T-helper 1 cell treated with Interleukin-12 subunit alpha and Interleukin-12 subunit beta and Interleukin-4 antibody, amounts not matched to agents 30 μg/mL and 1 μg/mL, for 36 hours (primary cell): ENCODE data around the gene IL4R.
"Not testable (repeated sequence)": the region's sequence is repeated elsewhere in the genome, so short reads cannot be mapped to it uniquely, and the experiment has no call there.

ENCODE experiments used
- H3K27ac Mint-ChIP-seq: one replicate; pipeline ENCODE4 v1.8.0; 2021; ENCODE audit warnings: mild to moderate bottlenecking, mixed read lengths
- H3K27me3 Mint-ChIP-seq: one replicate; pipeline ENCODE4 v1.8.0; 2021; ENCODE audit warnings: low read depth, mixed read lengths
- H3K36me3 Mint-ChIP-seq: one replicate; pipeline ENCODE4 v1.8.0; 2021; ENCODE audit warnings: low read depth, mixed read lengths
- H3K4me1 Mint-ChIP-seq: one replicate; pipeline ENCODE4 v1.8.0; 2021; ENCODE audit warnings: low read depth, mixed read lengths
- H3K4me3 Mint-ChIP-seq: one replicate; pipeline ENCODE4 v1.8.0; 2021; ENCODE audit warnings: mild to moderate bottlenecking, moderate library complexity, mixed read lengths
- H3K9me3 Mint-ChIP-seq: one replicate; pipeline ENCODE4 v1.8.0; 2021; ENCODE audit warnings: mixed read lengths

IL4R gene

DNA sequence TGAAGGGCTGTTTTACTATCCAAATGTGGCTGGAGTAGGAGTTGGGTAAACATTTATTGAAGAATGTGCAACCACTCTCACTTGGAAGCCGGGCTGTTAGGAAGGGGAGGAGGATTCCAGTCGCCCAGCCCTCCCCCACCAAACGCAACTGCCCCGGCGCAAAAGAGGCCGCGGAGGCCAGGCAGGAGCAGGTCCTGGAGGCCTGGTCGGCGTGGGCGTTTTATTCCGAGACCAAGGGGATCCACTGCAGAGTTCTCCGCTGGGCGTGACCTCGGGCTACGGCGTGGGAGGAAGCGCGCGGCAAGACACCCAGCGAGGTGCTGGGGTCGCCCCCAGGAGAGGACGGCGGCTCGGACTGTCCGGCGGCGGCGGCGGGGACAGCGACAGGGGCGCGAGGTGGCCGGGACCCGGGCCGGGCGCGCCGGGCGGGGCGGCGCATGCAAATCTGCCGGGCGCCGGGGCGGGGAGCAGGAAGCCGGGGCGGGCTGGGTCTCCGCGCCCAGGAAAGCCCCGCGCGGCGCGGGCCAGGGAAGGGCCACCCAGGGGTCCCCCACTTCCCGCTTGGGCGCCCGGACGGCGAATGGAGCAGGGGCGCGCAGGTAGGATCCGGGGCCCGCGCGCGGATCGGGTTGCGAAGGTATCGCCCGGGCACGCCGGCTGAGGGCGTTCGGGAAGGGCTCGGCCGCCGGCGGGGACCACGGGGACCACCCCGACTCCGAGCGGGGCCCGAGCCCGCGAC lies at the start of gene IL4R:
IL4R (plus strand) TSS at position 553 of the 739 bp plus-strand sequence. CDS start 26,230 bp downstream, outside the sequence.
- Mint-ChIP-seq H3K4me1 (peaks cover 35% of the 10 kb centered on the region), H3K36me3 (peaks cover 45% of the 10 kb centered on the region)

DNA sequence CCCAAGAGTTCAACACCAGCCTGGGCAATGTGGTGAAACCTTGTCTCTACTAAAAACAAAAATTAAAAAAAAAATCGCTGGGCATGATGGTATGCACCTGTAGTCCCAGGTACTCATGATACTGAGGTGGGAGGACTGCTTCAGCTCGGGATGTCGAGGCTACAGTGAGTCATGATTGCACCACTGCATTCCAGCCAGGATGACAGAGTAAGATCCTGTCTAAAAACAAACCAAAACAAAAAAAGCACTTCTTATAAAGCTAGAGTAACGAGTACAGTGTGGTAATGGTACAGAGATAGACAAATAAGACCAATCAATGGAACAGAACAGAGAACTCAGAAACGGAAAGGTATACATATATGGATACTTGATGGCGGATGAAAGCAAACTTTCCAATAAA lies 49.6 kb upstream of the IL4R start:
- Mint-ChIP-seq H3K36me3 (peaks cover 38% of the 10 kb centered on the region), H3K9me3 (no peaks in the 10 kb centered on the region), H3K27me3 (no peaks in the 10 kb centered on the region), H3K4me1 (peaks cover 33% of the 10 kb centered on the region), H3K27ac (no peak overlapping the region), H3K4me3 (no peak overlapping the region)

More for the DNA sequence above, at the start of gene IL4R:
- Mint-ChIP-seq H3K9me3 (no peaks in the 10 kb centered on the region), H3K27ac (peak within 1 kb of the TSS; percentile 93), H3K4me3 (peak within 1 kb of the TSS; percentile 100), H3K27me3 (peaks cover 4% of the 10 kb centered on the region)

DNA sequence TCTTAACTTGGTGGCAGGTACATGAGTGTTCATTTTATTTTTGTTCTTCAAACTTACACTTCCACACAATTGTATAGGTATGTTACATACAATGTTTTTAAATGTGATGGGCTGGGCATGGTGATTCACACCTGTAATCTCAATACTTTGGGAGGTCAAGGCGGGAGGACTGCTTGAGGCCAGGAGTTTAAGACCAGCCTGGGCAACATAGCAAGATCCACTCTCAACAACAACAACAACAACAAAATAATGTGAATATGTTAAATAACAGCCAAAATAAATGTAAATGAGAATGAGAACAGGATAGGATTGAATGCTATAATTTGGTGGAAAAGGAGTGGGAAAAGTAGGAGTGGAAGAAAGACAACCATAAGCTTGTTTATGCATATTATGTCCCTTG lies 47.8 kb upstream of the IL4R start:
- H3K27me3 Mint-ChIP-seq = no peaks in the 10 kb centered on the region
- H3K4me3 Mint-ChIP-seq = peak overlapping the region; percentile 38
- H3K4me1 Mint-ChIP-seq = peaks cover 48% of the 10 kb centered on the region
- H3K36me3 Mint-ChIP-seq = peaks cover 34% of the 10 kb centered on the region
- H3K27ac Mint-ChIP-seq = no peak overlapping the region
- no peaks in the 10 kb centered on the region for H3K9me3 Mint-ChIP-seq

DNA sequence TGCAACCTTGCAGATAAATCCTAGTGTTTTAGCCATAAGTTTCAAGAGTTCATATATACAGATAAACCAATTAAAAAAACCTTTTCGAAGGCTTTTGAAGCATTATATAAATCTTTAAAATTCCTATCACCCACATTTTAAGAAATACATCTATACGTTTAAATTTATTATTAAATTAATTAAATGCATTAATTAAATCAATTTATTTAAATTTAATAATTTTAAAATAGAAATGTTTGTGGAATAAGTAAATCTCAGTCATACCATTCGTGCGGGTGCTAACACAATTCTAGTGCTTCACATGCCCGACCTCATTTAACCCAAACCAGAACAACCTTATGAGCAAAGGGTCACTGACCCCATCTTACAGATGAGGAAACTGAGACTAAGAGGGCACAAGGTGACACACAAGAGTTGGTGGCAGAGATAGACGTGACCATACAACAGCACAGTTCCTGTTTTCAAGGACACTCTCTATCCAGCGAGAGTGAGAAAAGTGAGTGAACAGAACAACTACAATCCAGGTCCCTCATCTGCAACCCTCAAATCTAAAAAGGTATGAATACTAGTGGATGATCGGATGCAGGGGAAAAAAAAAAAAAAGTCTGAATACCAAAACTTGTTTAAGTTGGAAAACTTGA lies 46.6 kb upstream of the IL4R start:
- no peaks in the 10 kb centered on the region for H3K27me3 Mint-ChIP-seq
- H3K4me1 Mint-ChIP-seq = peaks cover 50% of the 10 kb centered on the region
- peak overlapping the region; percentile 33 for H3K27ac Mint-ChIP-seq
- H3K4me3 Mint-ChIP-seq = peak overlapping the region; percentile 98
- H3K36me3 Mint-ChIP-seq = peaks cover 39% of the 10 kb centered on the region
- H3K9me3 Mint-ChIP-seq = no peaks in the 10 kb centered on the region

DNA sequence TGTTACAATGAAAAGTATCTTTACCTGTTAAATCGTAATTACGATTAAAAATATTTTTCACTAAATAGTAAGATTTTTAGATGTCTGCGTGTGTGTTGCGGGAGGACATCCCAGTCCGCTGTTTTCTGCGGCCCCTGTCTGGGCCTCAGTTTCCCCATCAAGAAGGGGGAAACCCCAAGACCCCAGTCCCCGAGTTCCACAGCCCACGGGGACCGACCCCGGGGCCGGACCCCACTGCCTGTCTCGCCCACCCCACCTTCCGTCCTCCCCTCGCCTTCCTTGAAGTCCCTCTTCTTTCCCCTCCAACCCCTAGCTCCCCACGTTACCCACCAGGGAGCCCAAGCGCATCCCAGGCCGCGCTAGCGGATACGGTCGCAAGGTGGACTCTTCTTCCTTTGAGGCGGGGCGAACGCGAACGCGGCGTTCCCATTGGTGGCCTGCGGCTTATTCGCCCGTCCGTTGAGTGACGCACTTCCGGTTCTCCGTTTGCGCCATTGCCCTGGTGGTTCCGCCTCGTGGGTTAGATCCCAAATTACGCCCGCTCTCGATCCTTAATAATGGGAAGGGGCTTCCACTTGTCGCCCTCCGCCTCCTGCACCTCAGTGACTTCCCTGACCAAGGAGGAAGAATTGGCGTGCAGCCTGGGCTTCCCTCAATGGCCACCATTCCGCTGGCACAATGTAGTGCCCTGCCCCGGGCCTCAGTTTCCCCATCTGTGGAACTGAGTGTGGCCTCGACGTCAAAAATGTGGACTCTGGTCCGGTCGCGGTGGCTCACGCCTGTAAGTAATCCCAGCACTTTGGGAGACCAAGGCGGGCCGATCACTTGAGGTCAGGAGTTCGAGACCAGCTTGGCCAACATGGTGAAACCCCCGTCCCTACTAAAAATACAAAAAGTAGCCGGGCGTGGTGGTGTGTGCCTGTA lies 45.1 kb upstream of the IL4R start, which contains the start of gene NSMCE1:
NSMCE1 (minus strand) TSS at position 397 of the 924 bp plus-strand sequence. CDS start 11,202 bp downstream, outside the sequence.
- Mint-ChIP-seq H3K36me3 (peaks cover 31% of the 10 kb centered on the region), H3K4me1 (peaks cover 47% of the 10 kb centered on the region), H3K27me3 (no peaks in the 10 kb centered on the region), H3K4me3 (peak within 1 kb of the TSS; percentile 98), H3K9me3 (no peaks in the 10 kb centered on the region), H3K27ac (peak within 1 kb of the TSS; percentile 98)

DNA sequence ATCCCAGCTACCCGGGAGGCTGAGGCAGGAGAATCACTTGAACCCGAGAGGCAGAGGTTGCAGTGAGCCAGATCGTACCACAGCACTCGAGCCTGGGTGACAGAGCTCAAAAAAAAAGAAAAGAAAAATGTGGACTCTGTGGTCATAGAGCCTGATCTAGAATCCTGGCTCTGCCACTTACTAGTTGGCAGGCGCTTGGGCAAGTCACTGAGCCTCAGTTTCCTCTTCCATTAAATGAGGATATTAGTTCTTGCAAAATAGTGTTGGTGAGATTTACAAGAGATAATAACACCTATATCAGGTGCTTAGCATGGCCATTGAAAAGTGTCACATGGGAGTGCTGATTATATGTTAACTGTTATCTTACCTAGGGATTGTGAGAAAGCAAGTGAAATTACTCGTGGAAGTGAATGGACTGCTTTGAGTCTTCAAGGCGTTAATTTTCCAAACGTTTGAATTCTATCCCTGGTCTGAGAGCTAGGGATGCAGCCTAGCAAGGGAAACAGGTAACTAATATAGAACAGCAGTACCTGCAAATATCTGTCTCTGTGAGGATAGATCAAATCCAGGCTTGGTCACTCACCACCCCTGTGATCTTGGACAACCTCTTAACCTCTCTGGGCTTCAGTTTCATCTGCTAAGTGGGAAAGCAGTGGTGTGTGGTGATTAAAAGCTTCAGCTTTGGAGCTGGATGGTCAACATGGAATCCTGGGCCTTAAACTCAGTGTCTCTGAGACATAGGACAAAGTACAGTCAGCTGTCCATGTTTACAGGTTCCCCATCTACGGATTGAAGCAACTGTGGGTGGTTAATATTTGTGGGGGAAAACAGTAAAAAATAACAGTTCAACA lies 44.2 kb upstream of the IL4R start:
- H3K4me1 Mint-ChIP-seq = peaks cover 54% of the 10 kb centered on the region
- no peaks in the 10 kb centered on the region for H3K27me3 Mint-ChIP-seq
- peaks cover 26% of the 10 kb centered on the region for H3K36me3 Mint-ChIP-seq
- peak overlapping the region; percentile 98 for H3K4me3 Mint-ChIP-seq
- no peaks in the 10 kb centered on the region for H3K9me3 Mint-ChIP-seq
- peak overlapping the region; percentile 98 for H3K27ac Mint-ChIP-seq

DNA sequence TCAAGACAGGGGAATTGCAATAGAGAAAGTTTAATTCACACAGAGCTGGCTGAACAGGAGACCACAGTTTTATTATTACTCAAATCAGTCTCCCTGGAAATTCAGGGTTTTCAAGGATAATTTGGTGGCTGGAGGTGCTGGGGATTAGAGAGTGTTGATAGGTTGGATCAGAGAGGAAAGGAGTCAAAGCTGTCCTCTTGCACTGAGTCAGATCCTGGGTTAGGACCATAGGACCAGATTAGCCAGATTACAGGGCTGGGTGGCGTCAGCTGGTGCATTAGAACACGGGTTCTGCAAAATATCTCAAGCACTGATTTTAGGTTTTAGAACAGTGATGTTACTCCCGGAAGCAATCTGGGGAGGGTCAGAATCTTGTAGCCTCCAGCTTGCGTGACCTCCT lies 43.4 kb upstream of the IL4R start:
- Mint-ChIP-seq H3K36me3 (peaks cover 25% of the 10 kb centered on the region), H3K9me3 (no peaks in the 10 kb centered on the region), H3K27ac (no peak overlapping the region), H3K4me1 (peaks cover 54% of the 10 kb centered on the region), H3K4me3 (no peak overlapping the region), H3K27me3 (no peaks in the 10 kb centered on the region)

DNA sequence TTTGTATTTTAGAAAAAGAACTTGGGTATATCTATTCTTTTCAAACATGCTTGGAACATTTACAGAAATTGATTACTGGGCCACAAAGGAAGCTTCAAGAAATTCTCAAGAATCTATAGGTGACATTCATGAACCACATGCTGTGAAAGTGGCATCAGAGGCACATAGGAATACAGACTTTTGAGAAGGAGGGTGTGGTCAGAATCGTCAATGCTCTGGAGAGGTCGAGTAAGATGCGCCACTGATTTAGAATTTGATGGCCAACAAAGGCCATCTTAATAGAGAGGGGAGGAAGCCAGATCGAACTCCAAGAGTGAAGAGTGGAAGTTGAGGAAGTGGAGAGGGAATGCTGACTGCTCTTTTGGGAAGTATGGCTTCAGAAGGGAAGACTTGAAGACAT lies 41.7 kb upstream of the IL4R start:
- Mint-ChIP-seq H3K4me3 (peak overlapping the region; percentile 58), H3K4me1 (peaks cover 53% of the 10 kb centered on the region), H3K36me3 (peaks cover 21% of the 10 kb centered on the region), H3K27me3 (peaks cover 5% of the 10 kb centered on the region), H3K9me3 (no peaks in the 10 kb centered on the region), H3K27ac (peak overlapping the region; percentile 87)

DNA sequence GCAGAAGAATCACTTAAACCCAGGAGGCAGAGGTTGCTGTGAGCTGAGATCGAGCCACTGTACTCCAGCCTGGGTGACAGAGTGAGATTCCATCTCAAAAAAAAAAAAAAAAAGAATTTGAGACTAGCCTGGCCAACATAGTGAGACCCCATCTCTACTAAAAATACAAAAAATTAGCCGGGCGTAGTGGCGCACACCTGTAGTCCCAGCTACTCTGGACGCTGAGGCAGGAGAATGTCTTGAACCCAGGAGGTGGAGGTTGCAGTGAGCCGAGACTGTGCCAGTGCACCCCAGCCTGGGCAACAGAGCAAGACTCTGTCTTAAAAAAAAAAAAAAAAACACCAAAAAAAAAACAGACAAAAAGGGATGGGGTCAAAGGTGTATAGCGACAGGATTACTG lies 41.1 kb upstream of the IL4R start:
- peaks cover 49% of the 10 kb centered on the region for H3K4me1 Mint-ChIP-seq
- not testable (repeated sequence) for H3K9me3 Mint-ChIP-seq, H3K27me3 Mint-ChIP-seq, H3K4me3 Mint-ChIP-seq
- H3K36me3 Mint-ChIP-seq = peaks cover 21% of the 10 kb centered on the region
- H3K27ac Mint-ChIP-seq = peak overlapping the region; percentile 88

DNA sequence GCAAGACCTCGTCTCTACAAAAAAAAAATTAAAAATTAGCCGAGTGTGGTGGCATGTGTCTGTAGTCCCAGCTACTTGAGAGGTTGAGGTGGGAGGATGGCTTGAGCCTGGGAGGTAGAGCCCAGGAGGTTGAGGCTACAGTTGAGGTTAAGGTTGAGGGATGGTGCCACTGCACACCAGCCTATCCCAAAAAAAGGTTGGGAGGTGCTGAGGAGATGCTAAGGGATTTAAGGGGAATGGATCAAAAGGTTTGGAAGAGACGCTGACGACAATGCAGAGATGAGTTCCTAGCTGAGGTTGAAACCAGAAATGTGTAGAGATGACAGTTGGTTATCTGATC lies 40.5 kb upstream of the IL4R start:
- Mint-ChIP-seq H3K36me3 (peaks cover 17% of the 10 kb centered on the region), H3K9me3 (no peaks in the 10 kb centered on the region), H3K27ac (peak overlapping the region; percentile 88), H3K27me3 (peaks cover 5% of the 10 kb centered on the region), H3K4me3 (peak overlapping the region; percentile 67), H3K4me1 (peaks cover 45% of the 10 kb centered on the region)

DNA sequence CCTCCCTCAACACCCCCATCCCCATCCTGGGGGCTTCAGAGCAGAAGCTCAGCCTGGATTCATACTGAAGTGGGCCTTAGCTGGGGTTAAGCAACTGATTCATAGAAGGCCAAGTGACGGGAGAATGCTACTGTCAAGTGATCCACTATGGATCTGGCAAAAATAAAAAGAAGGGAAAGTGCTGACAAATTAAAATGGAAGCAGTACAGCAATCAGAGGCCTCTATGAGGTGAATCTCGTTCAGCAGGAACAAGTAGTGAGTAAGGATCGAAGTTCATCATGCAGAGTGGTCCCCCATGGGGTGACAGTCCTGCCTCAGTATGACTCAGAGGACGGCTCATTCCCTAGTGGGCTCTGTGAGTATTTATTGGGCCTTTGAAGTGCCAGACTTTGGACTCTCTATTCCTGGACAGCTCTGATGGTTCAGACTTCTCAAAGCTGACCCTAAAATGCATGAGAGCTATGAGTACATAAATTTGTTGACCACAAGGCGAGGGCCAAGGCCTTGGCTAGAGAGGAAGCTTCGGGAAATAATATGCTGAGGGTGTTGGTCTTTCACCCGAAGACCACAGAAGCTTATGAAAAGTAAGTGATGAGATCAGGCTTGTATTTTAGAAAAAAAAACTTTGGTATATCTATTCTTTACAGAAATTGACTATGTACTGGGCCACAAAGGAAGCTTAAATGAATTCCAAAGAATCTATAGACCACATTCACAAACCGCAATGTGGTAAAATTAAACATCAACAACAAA lies 39.9 kb upstream of the IL4R start:
- H3K9me3 Mint-ChIP-seq = no peaks in the 10 kb centered on the region
- peaks cover 15% of the 10 kb centered on the region for H3K36me3 Mint-ChIP-seq
- H3K4me1 Mint-ChIP-seq = peaks cover 45% of the 10 kb centered on the region
- peaks cover 8% of the 10 kb centered on the region for H3K27me3 Mint-ChIP-seq
- peak overlapping the region; percentile 88 for H3K27ac Mint-ChIP-seq
- H3K4me3 Mint-ChIP-seq = peak overlapping the region; percentile 67

DNA sequence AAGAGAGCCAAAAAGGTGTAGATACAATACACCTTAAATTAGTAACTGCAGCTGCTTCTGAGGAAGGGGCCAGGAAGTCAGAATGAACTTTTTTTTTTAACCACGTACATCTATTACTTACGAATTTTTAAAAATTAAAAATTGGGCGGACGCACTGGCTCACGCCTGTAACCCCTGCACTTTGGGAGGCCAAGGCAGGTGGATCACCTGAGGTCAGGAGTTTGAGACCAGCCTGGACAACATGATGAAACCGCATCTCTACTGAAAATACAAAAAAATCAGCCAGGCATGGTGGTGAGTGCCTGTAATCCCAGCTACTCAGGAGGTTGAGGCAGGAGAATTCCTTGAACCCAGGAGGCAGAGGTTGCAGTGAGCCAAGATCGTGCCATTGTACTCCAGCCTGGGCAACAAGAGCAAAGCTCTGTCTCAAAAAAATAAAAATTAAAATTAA lies 39.3 kb upstream of the IL4R start:
- Mint-ChIP-seq H3K4me3 (peak overlapping the region; percentile 67), H3K27ac (peak overlapping the region; percentile 88)

DNA sequence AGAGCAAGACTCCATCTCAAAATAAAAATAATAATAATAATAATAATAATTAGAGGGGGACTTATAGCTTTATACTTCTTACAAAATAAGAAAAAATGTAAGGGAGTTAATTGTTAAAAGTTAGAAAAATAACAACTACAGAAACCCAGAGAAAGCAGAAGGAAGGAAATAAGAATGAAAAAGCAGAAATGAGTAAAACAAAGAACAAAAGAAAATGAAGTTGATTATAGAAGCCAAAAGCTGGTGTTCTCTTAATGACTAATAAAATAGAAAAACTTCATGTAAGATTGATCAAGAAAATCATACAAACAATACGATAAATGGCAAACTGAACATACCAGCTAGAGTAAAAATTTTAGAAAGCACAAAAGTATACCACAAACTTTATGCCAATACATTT lies 38.4 kb upstream of the IL4R start:
- H3K4me3 Mint-ChIP-seq = no peak overlapping the region
- H3K4me1 Mint-ChIP-seq = peaks cover 34% of the 10 kb centered on the region
- H3K36me3 Mint-ChIP-seq = peaks cover 15% of the 10 kb centered on the region
- no peaks in the 10 kb centered on the region for H3K9me3 Mint-ChIP-seq
- H3K27me3 Mint-ChIP-seq = peaks cover 8% of the 10 kb centered on the region
- no peak overlapping the region for H3K27ac Mint-ChIP-seq

More for the DNA sequence above, 39.3 kb upstream of the IL4R start:
- H3K9me3 Mint-ChIP-seq, H3K27me3 Mint-ChIP-seq: not testable (repeated sequence)
- Mint-ChIP-seq H3K4me1 (peaks cover 43% of the 10 kb centered on the region), H3K36me3 (peaks cover 15% of the 10 kb centered on the region)
